Femur (tissue), 1 donor: ENCODE results near the gene ZNF423.

Experiments
- DNase-seq: peaks from one replicate; pipeline ENCODE4 v3.0.0-alpha.2; 2017

The ZNF423 gene

GRCh38 chr16:49848530-49848929 lies 7.4 kb downstream of the ZNF423 start:
- DNase-seq = no peak

GRCh38 chr16:49846800-49847199 lies 9.1 kb downstream of the ZNF423 start:
- DNase-seq = no peak

GRCh38 chr16:49844359-49844758 lies 11.6 kb downstream of the ZNF423 start:
- no peak for DNase-seq

- DNase-seq = no peak
These were observed 12.2 kb downstream of the ZNF423 start for GRCh38 chr16:49843758-49844157.

GRCh38 chr16:49842972-49843371 lies 12.9 kb downstream of the ZNF423 start:
- DNase-seq = no peak

- DNase-seq = no peak
These were observed 16.7 kb downstream of the ZNF423 start for GRCh38 chr16:49839017-49839825.

- DNase-seq = no peak
These were observed 17.4 kb downstream of the ZNF423 start for GRCh38 chr16:49838441-49839016.

GRCh38 chr16:49837688-49838410 lies 18.1 kb downstream of the ZNF423 start:
- no peak for DNase-seq

- DNase-seq = no peak
These were observed 19.2 kb downstream of the ZNF423 start for GRCh38 chr16:49836668-49837067.

GRCh38 chr16:49836218-49836617 lies 19.7 kb downstream of the ZNF423 start:
- DNase-seq = no peak

- peak; percentile 78 for DNase-seq
These were observed 20.6 kb downstream of the ZNF423 start for GRCh38 chr16:49835161-49835777.

GRCh38 chr16:49834531-49835151 lies 21.3 kb downstream of the ZNF423 start:
- DNase-seq = peak; percentile 88

- DNase-seq = no peak
These were observed 21.9 kb downstream of the ZNF423 start for GRCh38 chr16:49833796-49834530.

- DNase-seq = peak; percentile 80
These were observed 22.8 kb downstream of the ZNF423 start for GRCh38 chr16:49833085-49833484.

- DNase-seq = no peak
These were observed 23.7 kb downstream of the ZNF423 start for GRCh38 chr16:49832177-49832576.

GRCh38 chr16:49830873-49831272 lies 25.0 kb downstream of the ZNF423 start:
- no peak for DNase-seq

GRCh38 chr16:49828533-49829267 lies 27.2 kb downstream of the ZNF423 start:
- DNase-seq = peak; percentile 74

GRCh38 chr16:49827805-49828438 lies 28.0 kb downstream of the ZNF423 start:
- DNase-seq = no peak

GRCh38 chr16:49826515-49826914 lies 29.4 kb downstream of the ZNF423 start:
- DNase-seq = no peak

- DNase-seq = no peak
These were observed 30.9 kb downstream of the ZNF423 start for GRCh38 chr16:49825041-49825440.

GRCh38 chr16:49824593-49824992 lies 31.3 kb downstream of the ZNF423 start:
- peak; percentile 71 for DNase-seq
